A549 treated with CpdA at 1 μM for 4 hours (cell line): ENCODE data around the gene KMT2D. TPM values are rescaled to one million over a fixed set of nuclear protein-coding genes. Genes with fewer than 3 reads are reported as not detected.

Source experiments
- total RNA-seq: library from RNA; stranded (reverse); fragments of 200-300 nt; extraction: Qiagen RNA extraction; gene quantifications from 5 replicates; pipeline ENCODE4 v1.2.3, GENCODE V29; 2022; ENCODE audit warnings: low read depth

Gene KMT2D, protein sequence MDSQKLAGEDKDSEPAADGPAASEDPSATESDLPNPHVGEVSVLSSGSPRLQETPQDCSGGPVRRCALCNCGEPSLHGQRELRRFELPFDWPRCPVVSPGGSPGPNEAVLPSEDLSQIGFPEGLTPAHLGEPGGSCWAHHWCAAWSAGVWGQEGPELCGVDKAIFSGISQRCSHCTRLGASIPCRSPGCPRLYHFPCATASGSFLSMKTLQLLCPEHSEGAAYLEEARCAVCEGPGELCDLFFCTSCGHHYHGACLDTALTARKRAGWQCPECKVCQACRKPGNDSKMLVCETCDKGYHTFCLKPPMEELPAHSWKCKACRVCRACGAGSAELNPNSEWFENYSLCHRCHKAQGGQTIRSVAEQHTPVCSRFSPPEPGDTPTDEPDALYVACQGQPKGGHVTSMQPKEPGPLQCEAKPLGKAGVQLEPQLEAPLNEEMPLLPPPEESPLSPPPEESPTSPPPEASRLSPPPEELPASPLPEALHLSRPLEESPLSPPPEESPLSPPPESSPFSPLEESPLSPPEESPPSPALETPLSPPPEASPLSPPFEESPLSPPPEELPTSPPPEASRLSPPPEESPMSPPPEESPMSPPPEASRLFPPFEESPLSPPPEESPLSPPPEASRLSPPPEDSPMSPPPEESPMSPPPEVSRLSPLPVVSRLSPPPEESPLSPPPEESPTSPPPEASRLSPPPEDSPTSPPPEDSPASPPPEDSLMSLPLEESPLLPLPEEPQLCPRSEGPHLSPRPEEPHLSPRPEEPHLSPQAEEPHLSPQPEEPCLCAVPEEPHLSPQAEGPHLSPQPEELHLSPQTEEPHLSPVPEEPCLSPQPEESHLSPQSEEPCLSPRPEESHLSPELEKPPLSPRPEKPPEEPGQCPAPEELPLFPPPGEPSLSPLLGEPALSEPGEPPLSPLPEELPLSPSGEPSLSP (N-terminal part only)
- total RNA-seq, result 32.8 to 47.2 TPM (median 40.1 TPM) in 5 replicates

DNA sequence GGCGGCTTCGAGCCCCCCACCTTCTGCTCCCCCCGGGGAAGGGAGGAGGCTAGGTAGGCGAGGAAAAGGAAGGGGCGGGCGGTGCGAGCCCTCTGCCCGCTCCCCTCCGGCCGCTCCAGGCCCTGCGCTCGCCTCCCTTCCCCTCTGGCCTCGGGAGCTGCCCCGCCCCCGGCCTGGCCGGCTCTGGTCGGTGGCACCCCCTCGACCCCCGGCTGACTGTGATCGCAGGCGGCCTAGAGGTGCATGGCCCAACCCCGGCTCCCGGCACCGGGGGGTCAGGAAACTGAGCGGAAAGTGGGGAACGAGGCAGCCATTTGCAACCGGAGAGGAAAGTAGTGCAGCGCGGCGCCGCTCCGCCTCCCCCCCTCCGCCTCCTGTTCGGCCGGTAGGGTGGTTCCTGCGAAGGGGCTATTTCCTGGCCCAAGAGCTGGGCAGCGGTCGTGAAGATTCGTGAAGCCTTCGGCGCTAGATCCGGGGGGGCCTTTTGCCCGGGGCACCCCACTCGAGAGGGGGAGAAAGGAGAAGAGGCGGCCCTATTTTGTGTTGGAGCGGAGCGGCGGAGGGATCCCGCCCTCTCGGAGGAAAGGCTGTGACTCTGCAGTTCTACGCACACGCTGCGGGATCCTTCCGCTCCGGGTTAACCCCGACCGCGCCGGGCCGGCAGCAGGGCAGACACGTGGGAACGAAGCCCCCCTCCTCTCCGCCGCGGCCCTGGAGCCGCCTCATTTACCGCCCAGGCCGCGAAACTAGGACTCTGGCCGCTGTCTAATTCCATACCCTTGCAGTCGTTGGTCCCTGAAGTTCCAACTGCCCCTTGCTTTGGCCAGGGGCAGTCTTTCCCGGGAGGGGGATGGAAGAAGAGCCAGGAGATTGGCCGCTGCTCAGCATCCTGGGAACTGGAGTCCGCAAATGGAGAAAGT, at the start of gene KMT2D:
KMT2D (minus strand) TSS at position 558 of the 920 bp plus-strand sequence. CDS start 5,470 bp downstream, outside the sequence.

DNA sequence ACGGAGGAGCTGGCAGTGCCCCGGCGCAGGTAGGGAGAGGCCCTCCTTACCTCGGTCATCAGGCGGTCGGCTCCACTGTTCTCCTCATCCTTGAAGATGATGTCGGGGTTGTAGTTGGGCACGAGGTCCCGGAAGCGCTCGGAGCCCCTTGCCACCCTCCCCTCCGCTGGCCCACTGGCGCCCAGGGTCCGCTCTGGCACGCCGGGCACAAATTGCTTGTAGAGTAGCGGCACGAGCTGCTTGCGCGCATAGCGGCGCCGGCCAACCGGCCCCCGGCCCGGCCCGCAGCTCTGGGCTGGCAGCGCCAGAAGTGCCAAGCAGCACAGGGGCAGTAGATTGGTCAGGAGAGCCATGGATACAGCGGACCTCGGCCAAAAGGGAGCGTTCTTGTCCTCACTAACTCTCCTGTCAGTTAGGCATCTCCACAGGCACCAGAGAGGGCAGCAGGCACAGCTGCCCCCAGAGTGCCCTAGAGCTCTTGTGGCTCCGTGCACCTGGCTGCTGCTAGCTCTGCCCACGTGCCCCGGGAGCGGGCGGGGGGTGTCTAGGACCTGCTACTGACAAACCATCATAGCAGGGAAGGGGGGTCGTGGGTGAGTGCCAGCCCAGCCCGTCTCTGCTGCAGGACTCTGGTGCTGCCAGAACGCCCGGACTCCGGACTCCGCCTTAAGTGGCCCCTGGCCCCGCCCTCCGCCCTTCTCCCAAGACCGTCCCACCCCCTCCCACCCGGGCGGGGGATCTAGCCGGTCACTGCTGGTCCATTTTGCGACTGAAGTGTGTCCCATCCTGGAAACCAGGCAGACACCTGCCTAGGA, 33.8 kb upstream of the KMT2D start, which contains the start of gene DHH:
DHH (minus strand) TSS at position 642 of the 815 bp plus-strand sequence; CDS start at position 353, 289 bp downstream.

DNA sequence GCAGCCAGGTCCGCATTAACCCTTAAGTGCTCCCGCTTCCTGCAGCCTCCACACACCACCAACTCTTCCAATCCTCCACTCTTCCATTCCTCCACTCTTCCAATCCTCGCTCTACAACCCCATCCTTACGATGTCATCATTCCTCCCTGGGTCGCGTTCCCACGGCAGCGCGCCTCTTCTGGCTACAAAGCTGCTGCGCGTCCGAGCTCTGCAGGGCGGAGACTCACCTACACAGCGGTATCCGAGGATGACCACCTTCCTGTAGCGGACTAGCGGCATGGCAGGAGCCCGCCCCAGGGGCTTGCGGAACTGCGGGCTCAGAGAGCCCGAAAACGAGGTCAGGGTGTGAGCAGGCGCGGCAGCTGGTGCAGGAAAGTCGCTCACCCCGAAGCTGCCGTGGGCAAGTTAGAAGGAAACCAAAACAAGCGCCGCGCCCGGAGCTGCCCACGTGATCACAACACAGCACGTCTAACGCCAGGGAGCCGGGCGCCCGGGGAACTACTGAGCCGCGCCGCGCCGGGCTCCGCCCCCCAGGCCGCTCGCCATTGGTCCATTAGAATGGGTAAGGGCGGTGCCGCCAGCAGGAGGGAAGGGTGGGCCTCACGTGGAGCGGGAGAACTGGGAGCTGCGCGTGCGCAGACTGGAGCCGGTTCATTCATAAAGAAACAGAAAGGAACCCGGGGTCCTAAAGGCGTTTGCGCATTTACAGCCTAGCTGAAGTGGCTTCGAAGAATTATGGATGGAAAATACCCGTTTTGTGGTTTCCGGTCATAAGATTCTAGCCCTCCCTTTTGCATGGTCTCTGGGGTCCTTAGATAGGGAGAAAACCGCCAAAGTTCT, 9.1 kb upstream of the KMT2D start, which contains the start of gene RHEBL1:
RHEBL1 (minus strand) TSS at position 473 of the 840 bp plus-strand sequence; CDS start at position 279, 194 bp downstream.

DNA sequence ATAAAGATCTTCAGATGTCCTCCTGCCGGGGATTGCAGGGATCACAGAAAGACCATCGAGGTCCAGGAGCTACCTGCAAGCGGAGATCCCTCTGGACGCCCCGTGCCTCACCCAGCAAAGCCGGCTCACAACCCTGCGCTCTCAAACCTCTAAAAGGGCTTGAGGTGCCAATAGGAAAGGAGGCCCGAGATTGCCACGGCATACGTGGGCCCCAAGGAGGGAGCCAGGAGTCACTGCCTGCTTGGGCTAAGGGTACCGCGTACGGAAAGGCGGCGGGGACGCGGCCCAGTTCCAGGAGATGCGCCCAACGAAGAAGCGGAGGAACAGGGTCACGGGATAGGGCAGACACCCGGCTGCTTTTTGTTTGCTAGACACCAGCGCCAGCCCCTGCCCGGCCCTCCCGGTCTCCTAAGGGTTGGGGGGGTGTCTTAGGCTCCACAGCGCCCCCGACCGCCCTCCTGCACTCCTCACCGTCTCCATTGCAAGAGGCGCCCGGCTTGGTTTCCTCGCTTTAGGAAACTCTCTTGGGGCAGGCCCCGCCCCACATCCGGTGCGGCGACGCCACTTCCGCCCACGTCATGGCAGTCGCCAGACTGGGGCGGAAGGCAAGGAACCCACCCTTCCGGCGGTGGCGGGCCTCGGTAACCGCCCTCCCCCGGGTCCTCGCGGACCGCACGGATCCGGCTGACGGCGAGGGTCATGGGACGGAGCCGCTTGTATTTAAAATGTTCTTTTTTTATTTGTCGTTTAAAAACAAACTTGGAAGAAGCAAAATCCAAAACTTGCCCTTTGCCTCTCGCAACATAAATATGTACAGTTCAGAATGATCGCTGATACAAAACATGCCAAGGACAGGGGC, 42.1 kb downstream of the KMT2D start, which contains the start of gene PRKAG1:
PRKAG1 (minus strand) TSS at position 516 of the 859 bp plus-strand sequence; CDS start at position 480, 36 bp downstream.

Other genes starting within 250 kb of the KMT2D start
- gene CACNB3, start 242.3 kb downstream of the KMT2D start, total RNA-seq, result 26.8 to 42.5 TPM (median 33.5 TPM) in 5 replicates
- gene DDX23, start 208.6 kb downstream of the KMT2D start, total RNA-seq, result 88.3 to 94.1 TPM (median 90.0 TPM) in 5 replicates
- 18.7 to 26.5 TPM (median 19.9 TPM) in 5 replicates for gene RND1, start 194.9 kb downstream of the KMT2D start, total RNA-seq
- 46.4 to 62.3 TPM (median 57.0 TPM) in 5 replicates for gene FKBP11, start 135.3 kb downstream of the KMT2D start, total RNA-seq
- gene ARF3, start 103.3 kb downstream of the KMT2D start, total RNA-seq, result 116 to 162 TPM (median 157 TPM) in 5 replicates
- gene WNT10B, start 89.1 kb downstream of the KMT2D start, total RNA-seq, result 1.8 to 2.7 TPM (median 2.4 TPM) in 5 replicates
- gene WNT1, start 82.5 kb downstream of the KMT2D start, total RNA-seq, result 0.07 TPM in 1 of 5 replicates, not detected in the others
- gene DDN, start 61.4 kb downstream of the KMT2D start, total RNA-seq, result 0.64 to 0.74 TPM (median 0.66 TPM) in 5 replicates
- gene PRKAG1, start 42.0 kb downstream of the KMT2D start, total RNA-seq, result 43.3 to 50.6 TPM (median 44.3 TPM) in 5 replicates
- gene RHEBL1, start 9.2 kb upstream of the KMT2D start, total RNA-seq, result 5.1 to 6.3 TPM (median 5.6 TPM) in 5 replicates
- not detected in 5 replicates for gene DHH, start 34.0 kb upstream of the KMT2D start, total RNA-seq
- gene LMBR1L, start 50.1 kb upstream of the KMT2D start, total RNA-seq, result 10.6 to 16.5 TPM (median 15.7 TPM) in 5 replicates
- 2,156 to 2,553 TPM (median 2,429 TPM) in 5 replicates for gene TUBA1B, start 70.6 kb upstream of the KMT2D start, total RNA-seq
- 169 to 204 TPM (median 193 TPM) in 5 replicates for gene TUBA1A, start 128.3 kb upstream of the KMT2D start, total RNA-seq
- gene TUBA1C, start 204.3 kb upstream of the KMT2D start, total RNA-seq, result 1,814 to 2,090 TPM (median 1,891 TPM) in 5 replicates
- gene PRPH, start 234.4 kb upstream of the KMT2D start, total RNA-seq, result 0.77 to 1.6 TPM (median 1.1 TPM) in 5 replicates